Uterus (tissue), 4 donors: Measurements from ENCODE around the gene RNGTT. TPM values are rescaled to one million over a fixed set of nuclear protein-coding genes. Genes with fewer than 3 reads are reported as not detected.

Source experiments
- DNase-seq, 2 donors: peaks; one replicate each; pipeline ENCODE4 v3.0.0-alpha.2; 2019 to 2020
- H3K27ac ChIP-seq, 2 donors: fragments of 200-600 bp; sonication (generic); 1 replicate in 1 of 2; 2 replicates in 1 of 2; pipeline ENCODE4 v1.5.1; 2016 to 2018
- H3K27me3 ChIP-seq, 2 donors: fragments of 200-600 bp; sonication (generic); one replicate each; pipeline ENCODE4 v1.5.1; 2018 to 2019; ENCODE audit warnings: control low read depth in 1 of 2
- H3K36me3 ChIP-seq, 2 donors: fragments of 200-600 bp; sonication (generic); one replicate each; pipeline ENCODE4 v1.5.1; 2019; ENCODE audit warnings: control low read depth in 1 of 2
- H3K4me1 ChIP-seq, 2 donors: fragments of 200-600 bp; sonication (generic); one replicate each; pipeline ENCODE4 v1.5.1; 2018 to 2019; ENCODE audit warnings: control low read depth in 1 of 2
- H3K4me3 ChIP-seq, 2 donors: fragments of 200-600 bp; sonication (generic); 1 replicate in 1 of 2; 2 replicates in 1 of 2; pipeline ENCODE4 v1.5.1; 2018 to 2019; ENCODE audit warnings: mild to moderate bottlenecking in 1 of 2
- H3K9me3 ChIP-seq, 2 donors: fragments of 200-600 bp; sonication (generic); one replicate each; pipeline ENCODE4 v1.5.1; 2019; ENCODE audit warnings: control low read depth in 1 of 2
- CTCF ChIP-seq, 4 experiments: fragments of 200-600 bp in 2 of 4; fragments of 450-650 bp in 2 of 4; sonication (generic) in 2 of 4; IDR thresholded peaks; one replicate each; pipeline ENCODE4 v1.5.1; 2016 to 2019; ENCODE audit warnings: antibody characterized with exemption in 4 of 4, mild to moderate bottlenecking in 2 of 4, moderate library complexity in 1 of 4
- POLR2A ChIP-seq, 2 donors: fragments of 450-650 bp; IDR thresholded peaks; one replicate each; pipeline ENCODE4 v1.6.1; 2016; ENCODE audit warnings: antibody characterized with exemption in 2 of 2, mild to moderate bottlenecking in 1 of 2, moderate library complexity in 1 of 2
- intact Hi-C: fragments of 100-400 bp; cut with DNase I; formaldehyde crosslinking; loops from one replicate; pipeline ENCODE4 v1.15.1; 2023; ENCODE audit warnings: low total_unique reads
- total RNA-seq, 4 donors: library from RNA; depleted of rRNA in 3 of 4; stranded (reverse); fragments of >200 nt in 3 of 4; gene quantifications; one replicate each; pipeline versions ENCODE4 v1.1.0 to v1.2.4, GENCODE V29; 2014 to 2023
- donor health status: DM: yes; HTN: yes; CAD: no.

The RNGTT gene
- total RNA-seq, 4 donors from 2014 or later, result 7.4 to 45.7 (median 16.1) TPM

DNA sequence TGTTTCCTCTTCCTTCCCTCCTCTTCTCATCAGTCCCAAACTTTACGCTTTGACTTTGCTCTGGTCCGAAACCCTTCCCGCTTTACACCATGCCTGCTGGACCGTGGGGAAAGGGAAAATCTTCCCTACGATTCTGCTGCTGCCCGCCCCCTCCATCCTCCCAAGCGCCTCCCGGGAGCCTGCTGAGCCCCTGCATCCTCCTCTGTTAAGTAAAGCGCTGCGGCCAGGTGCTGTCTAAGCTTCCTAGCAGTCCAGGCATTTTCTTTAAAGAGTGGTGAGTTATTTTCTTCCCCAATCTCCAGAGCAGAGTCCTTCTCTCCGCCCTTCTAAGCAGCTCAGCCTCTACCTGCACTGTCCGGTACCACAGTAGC is 376.3 kb downstream of the RNGTT start:
- Histone ChIP-seq H3K36me3 (no peaks in the 10 kb centered on the region), H3K27ac (no peak overlapping the region), H3K4me3 (no peak overlapping the region), H3K9me3 (no peaks in the 10 kb centered on the region), H3K27me3 (no peaks in the 10 kb centered on the region), H3K4me1 (no peaks in the 10 kb centered on the region)
- TF ChIP-seq CTCF (IDR thresholded peaks at IDR 0.05) (no peak), POLR2A (IDR thresholded peaks at IDR 0.05) (no peak)
- DNase-seq, result no peak
- intact Hi-C loops, result no loop called here

- intact Hi-C loops, result no loop called here
- H3K4me1 ChIP-seq, result no peaks in the 10 kb centered on the region
- no peak for DNase-seq
- H3K36me3 ChIP-seq, result no peaks in the 10 kb centered on the region
- no peaks in the 10 kb centered on the region for H3K9me3 ChIP-seq
- TF ChIP-seq POLR2A (IDR thresholded peaks at IDR 0.05), result no peak
- no peak for TF ChIP-seq CTCF (IDR thresholded peaks at IDR 0.05)
- H3K4me3 ChIP-seq, result no peak overlapping the region
- H3K27me3 ChIP-seq, result no peaks in the 10 kb centered on the region
- H3K27ac ChIP-seq, result no peak overlapping the region
Observed at GRCh38 chr6:88586371-88587149, 376.9 kb downstream of the RNGTT start.

GRCh38 chr6:88585276-88585692 is 378.1 kb downstream of the RNGTT start:
- no peak overlapping the region for H3K27ac ChIP-seq
- no peaks in the 10 kb centered on the region for H3K9me3 ChIP-seq
- intact Hi-C loops, result no loop called here
- DNase-seq, result no peak
- no peak for TF ChIP-seq CTCF (IDR thresholded peaks at IDR 0.05)
- no peak for TF ChIP-seq POLR2A (IDR thresholded peaks at IDR 0.05)
- H3K36me3 ChIP-seq, result no peaks in the 10 kb centered on the region
- H3K4me1 ChIP-seq, result no peaks in the 10 kb centered on the region
- H3K27me3 ChIP-seq, result no peaks in the 10 kb centered on the region
- H3K4me3 ChIP-seq, result no peak overlapping the region

DNA sequence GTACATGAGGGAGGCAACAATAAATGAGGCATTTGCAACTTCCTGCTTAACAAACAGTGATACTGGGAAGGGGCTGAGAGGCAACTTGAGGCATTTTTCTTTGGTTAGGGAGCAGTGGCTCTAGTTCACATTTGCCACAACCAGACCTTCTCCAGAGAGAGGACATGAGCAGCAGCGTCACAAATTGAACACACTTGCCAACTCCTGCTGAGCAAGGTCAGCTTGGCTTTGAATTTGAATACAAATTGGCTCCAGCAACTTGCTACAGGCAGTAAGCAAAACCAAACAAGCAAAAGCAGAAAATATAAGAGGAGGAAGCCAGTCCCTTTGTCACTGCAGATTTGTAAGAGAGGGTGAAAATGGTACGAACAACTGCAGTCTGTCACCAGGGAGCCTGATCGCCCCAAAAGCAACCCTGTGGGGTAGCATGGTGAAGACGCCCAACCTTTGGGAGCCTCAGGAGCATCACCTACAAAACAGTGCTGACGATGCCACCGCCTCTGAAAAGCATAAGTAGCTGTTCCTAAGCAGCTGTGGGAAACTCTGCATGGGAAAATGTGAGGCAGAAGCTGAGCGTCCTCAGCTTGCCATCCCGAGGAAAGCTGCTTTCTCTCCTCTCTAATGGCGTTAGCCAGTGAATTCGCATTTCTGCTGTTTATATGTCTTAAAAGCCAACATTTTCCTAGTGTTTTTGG is 378.7 kb downstream of the RNGTT start:
- no peak for TF ChIP-seq POLR2A (IDR thresholded peaks at IDR 0.05)
- TF ChIP-seq CTCF (IDR thresholded peaks at IDR 0.05), result no peak
- no peak for DNase-seq
- H3K36me3 ChIP-seq, result no peaks in the 10 kb centered on the region
- H3K27me3 ChIP-seq, result no peaks in the 10 kb centered on the region
- intact Hi-C loops, result no loop called here
- no peak overlapping the region for H3K4me3 ChIP-seq
- H3K9me3 ChIP-seq, result no peaks in the 10 kb centered on the region
- no peak overlapping the region for H3K27ac ChIP-seq
- H3K4me1 ChIP-seq, result no peaks in the 10 kb centered on the region

- intact Hi-C loops, result no loop called here
- H3K36me3 ChIP-seq, result no peaks in the 10 kb centered on the region
- H3K27ac ChIP-seq, result no peak overlapping the region
- H3K4me1 ChIP-seq, result no peaks in the 10 kb centered on the region
- no peaks in the 10 kb centered on the region for H3K9me3 ChIP-seq
- TF ChIP-seq POLR2A (IDR thresholded peaks at IDR 0.05), result no peak
- TF ChIP-seq CTCF (IDR thresholded peaks at IDR 0.05), result no peak
- H3K4me3 ChIP-seq, result no peak overlapping the region
- no peaks in the 10 kb centered on the region for H3K27me3 ChIP-seq
- DNase-seq, result no peak
Observed at GRCh38 chr6:88577461-88577860, 386.0 kb downstream of the RNGTT start.
